HepG2 (cell line): ENCODE data around the gene PCDHGB3. TPM values are rescaled to one million over a fixed set of nuclear protein-coding genes. Genes with fewer than 3 reads are reported as not detected.
A peak's percentile ranks its signal among the peaks of the same experiment; 100 is the strongest.

Source experiments
- ATAC-seq: fragments of 200-7000 bp; cut with Tn5 transposase; 3 replicates; pipeline ENCODE4 v1.9.1; 2020; ENCODE audit warnings: mild to moderate bottlenecking, moderate library complexity
- BruUV-seq: library from RNA; stranded (reverse); fragments of 400-500 nt; replicated peaks from 2 replicates; lab custom pipeline; 2021; lab: Mats Ljungman, UMichigan
- CTCF ChIA-PET: fragments of 300-600 bp; formaldehyde crosslinking; extraction: SDS; loops from one replicate; lab custom pipeline; 2021; ENCODE audit warnings: low total read pairs, inconsistent platforms, low intra/inter-chr PET ratio; lab: Yijun Ruan, JAX
- POLR2A ChIA-PET: fragments of 350-600 bp; sonication (Branson Sonifier 250); formaldehyde crosslinking; loops from one replicate; lab custom pipeline; 2020; ENCODE audit warnings: antibody characterized with exemption, inconsistent platforms; lab: Yijun Ruan, JAX
- DNase-seq: peaks from one replicate; pipeline ENCODE4 v3.0.0-alpha.2; 2015; ENCODE audit warnings: low spot score
- FAIRE-seq: peaks from 3 replicates; lab custom pipeline; 2011; peaks lifted over from hg19 to GRCh38; lab: Jason Lieb, UNC
- H2AFZ ChIP-seq: one replicate; pipeline ENCODE4 v1.6.1; 2011; ENCODE audit warnings: low read length, inconsistent platforms
- H3K27ac ChIP-seq: fragments of 300-600 bp; 3 replicates; pipeline ENCODE4 v1.8.0; 2011; ENCODE audit warnings: mixed run types, mild to moderate bottlenecking, mixed read lengths, low read length, inconsistent platforms; ENCODE audit not compliant: insufficient read depth; ENCODE audit errors: extremely low read length
- H3K27me3 ChIP-seq, 2 experiments: fragments of 200-600 bp in 1 of 2; 2 replicates in 1 of 2; 3 replicates in 1 of 2; pipeline versions ENCODE4 v1.6.0 to v1.8.0; 2011; ENCODE audit warnings: low read length in 2 of 2, mild to moderate bottlenecking in 2 of 2, moderate library complexity in 2 of 2, inconsistent platforms in 1 of 2; ENCODE audit not compliant: insufficient read depth in 2 of 2, control insufficient read depth in 1 of 2
- H3K36me3 ChIP-seq, 2 experiments: fragments of 200-600 bp in 1 of 2; replicated peaks in 1 of 2; 2 replicates in 1 of 2; 3 replicates in 1 of 2; pipeline versions ENCODE4 v1.5.1 to v1.8.0; 2011; ENCODE audit warnings: low read length in 2 of 2, inconsistent platforms in 1 of 2; ENCODE audit not compliant: insufficient read depth in 2 of 2, control insufficient read depth in 1 of 2
- H3K4me1 ChIP-seq: 2 replicates; pipeline ENCODE4 v1.5.1; 2012; ENCODE audit warnings: low read length, inconsistent platforms; ENCODE audit not compliant: insufficient read depth
- H3K4me2 ChIP-seq: 2 replicates; pipeline ENCODE4 v1.6.0; 2011; ENCODE audit warnings: low read depth, low read length, inconsistent platforms
- H3K4me3 ChIP-seq, 3 experiments: fragments of 200-600 bp in 1 of 3; sonication (generic), shearing (Covaris generic) in 1 of 3; replicated peaks in 1 of 3; 2 replicates each; pipeline ENCODE4 v1.5.1; 2011 to 2016; ENCODE audit warnings: low read length in 3 of 3, inconsistent platforms in 2 of 3, low read depth in 2 of 3, mild to moderate bottlenecking in 2 of 3, control low read depth in 1 of 3, mixed read lengths in 1 of 3; ENCODE audit not compliant: insufficient read depth in 1 of 3
- H3K79me2 ChIP-seq: one replicate; pipeline ENCODE4 v1.6.1; 2011; ENCODE audit warnings: low read length, inconsistent platforms; ENCODE audit not compliant: insufficient read depth
- H3K9ac ChIP-seq: 2 replicates; pipeline ENCODE4 v1.6.0; 2011; ENCODE audit warnings: mild to moderate bottlenecking, low read depth, low read length, inconsistent platforms; ENCODE audit not compliant: insufficient read depth
- H3K9me3 ChIP-seq: 2 replicates; pipeline ENCODE4 v1.5.1; 2012; ENCODE audit warnings: mild to moderate bottlenecking, low read length
- H4K20me1 ChIP-seq: 2 replicates; pipeline ENCODE4 v1.6.0; 2011; ENCODE audit warnings: inconsistent platforms, mild to moderate bottlenecking, low read length, moderate library complexity; ENCODE audit not compliant: insufficient read depth
- AKAP8 ChIP-seq: sonication (generic); formaldehyde crosslinking; IDR thresholded peaks from 2 replicates; pipeline ENCODE4 v1.5.1; 2020; ENCODE audit warnings: mild to moderate bottlenecking, missing genetic modification reagents
- ATF3 ChIP-seq: sonication (generic); formaldehyde crosslinking; IDR thresholded peaks from 2 replicates; pipeline ENCODE4 v1.4.0; 2020; ENCODE audit warnings: missing genetic modification reagents
- CTCF ChIP-seq: sonication (generic); formaldehyde crosslinking; IDR thresholded peaks from 2 replicates; pipeline ENCODE4 v1.5.0; 2020; ENCODE audit warnings: mild to moderate bottlenecking, missing genetic modification reagents, moderate library complexity
- E2F2 ChIP-seq: sonication (generic); formaldehyde crosslinking; IDR thresholded peaks from 2 replicates; pipeline ENCODE4 v1.4.0; 2020; ENCODE audit warnings: missing genetic modification reagents, borderline replicate concordance
- HNRNPK ChIP-seq: fragments of 200-400 bp; formaldehyde crosslinking; IDR thresholded peaks from 2 replicates; pipeline ENCODE4 v1.6.1; 2018; ENCODE audit warnings: low read length, low read depth, moderate library complexity, mild to moderate bottlenecking; ENCODE audit not compliant: poor library complexity, severe bottlenecking
- JDP2 ChIP-seq: sonication (generic); formaldehyde crosslinking; IDR thresholded peaks from 2 replicates; pipeline ENCODE4 v1.8.1; 2022; ENCODE audit warnings: missing genetic modification reagents, borderline replicate concordance
- PHF8 ChIP-seq: sonication (generic); formaldehyde crosslinking; IDR thresholded peaks from 2 replicates; pipeline ENCODE4 v1.5.0; 2020; ENCODE audit warnings: missing genetic modification reagents
- STAG1 ChIP-seq: sonication (generic); formaldehyde crosslinking; IDR thresholded peaks from 2 replicates; pipeline ENCODE4 v1.4.0; 2020; ENCODE audit warnings: missing genetic modification reagents
- ZNF121 ChIP-seq: sonication (generic); formaldehyde crosslinking; IDR thresholded peaks from 2 replicates; pipeline ENCODE4 v1.5.0; 2020; ENCODE audit warnings: mild to moderate bottlenecking, missing genetic modification reagents
- ZNF136 ChIP-seq: sonication (generic); formaldehyde crosslinking; IDR thresholded peaks from 2 replicates; pipeline ENCODE4 v1.8.1; 2022; ENCODE audit warnings: low read depth, mild to moderate bottlenecking, moderate library complexity, missing genetic modification reagents
- ZNF441 ChIP-seq: sonication (generic); formaldehyde crosslinking; IDR thresholded peaks from 2 replicates; pipeline ENCODE4 v1.7.0; 2021; ENCODE audit warnings: missing genetic modification reagents, borderline replicate concordance
- ZNF552 ChIP-seq: sonication (generic); formaldehyde crosslinking; IDR thresholded peaks from 2 replicates; pipeline ENCODE4 v1.9.0; 2022; ENCODE audit warnings: missing genetic modification reagents, mild to moderate bottlenecking, borderline replicate concordance
- ZNF616 ChIP-seq: sonication (generic); formaldehyde crosslinking; IDR thresholded peaks from 2 replicates; pipeline ENCODE4 v1.5.0; 2020; ENCODE audit warnings: low read depth, mild to moderate bottlenecking, missing genetic modification reagents
- WGBS: methylation state at CpG from one replicate; pipeline ENCODE4 v1.1.6; 2017; ENCODE audit warnings: low lambda C conversion rate; 5-methylcytosine and 5-hydroxymethylcytosine counted together
- in situ Hi-C: cut with HindIII; loops from 2 replicates; pipeline ENCODE4 v1.10.0; 2017; ENCODE audit warnings: low pct_unique_long_range_greater_than_20kb; ENCODE audit not compliant: extremely low pct_ligation_motif_present
- intact Hi-C: fragments of 100-400 bp; cut with micrococcal nuclease; formaldehyde crosslinking; loops from one replicate; pipeline ENCODE4 v1.10.0; 2022; ENCODE audit not compliant: unreplicated experiment
- polyA plus RNA-seq, 8 experiments: library from polyadenylated mRNA; depleted of rRNA in 3 of 8; stranded (reverse) in 7 of 8; unstranded in 1 of 8; fragments of >200 nt; fragmentation: Illumina TruSeq in 4 of 8; extraction: Trizol in 4 of 8; gene quantifications; 2 replicates each; pipeline versions ENCODE4 v1.2.1 to v1.2.3, GENCODE V29; 2011 to 2016; ENCODE audit warnings: low read depth in 4 of 8, missing spikeins in 1 of 8, mixed read lengths in 1 of 8; ENCODE audit not compliant: insufficient read depth in 1 of 8
- total RNA-seq, 5 experiments: library from RNA; depleted of rRNA; stranded (reverse); fragments of >200 nt; fragmentation: Illumina TruSeq; extraction: Trizol; gene quantifications; 2 replicates each; pipeline ENCODE4 v1.2.3, GENCODE V29; 2016; ENCODE audit warnings: low read depth in 1 of 5
- TF ChIP-seq, protein P1 (sequence below): sonication (generic); formaldehyde crosslinking; IDR thresholded peaks from 2 replicates; pipeline ENCODE4 v1.8.0; 2022; ENCODE audit warnings: mild to moderate bottlenecking, missing genetic modification reagents, moderate library complexity

The PCDHGB3 gene
- total and polyA plus RNA-seq, 2 of the 13 experiments (the other 11 are each of a cell fraction or from before 2014, with no cell fraction given), result 0.40 to 0.44 TPM

GRCh38 chr5:141402553-141403243, 32.7 kb downstream of the PCDHGB3 start, which contains the start of gene PCDHGA9:
TSS of gene PCDHGA9 (plus strand) at chr5:141402778. CDS start at chr5:141402953, 175 bp downstream.
- ATAC-seq (no peak), DNase-seq (no peak)
- CTCF ChIA-PET, result no interaction called here
- Histone ChIP-seq H3K27ac (no peak within 1 kb of the TSS), H3K36me3 (no peaks in the 10 kb centered on the region), H3K4me1 (no peaks in the 10 kb centered on the region), H3K9ac (no peak within 1 kb of the TSS), H2AFZ (no peak within 1 kb of the TSS), H3K4me3 (no peak within 1 kb of the TSS), H3K4me2 (no peak within 1 kb of the TSS)
- in situ Hi-C loops, result no loop called here
- BruUV-seq, result no TSS peak
- POLR2A ChIA-PET, result no interaction called here
- 79% methylated on average over 27 of the region's 27 CpGs for WGBS
- TF ChIP-seq JDP2 (CRISPR knock-in tag) (no peak), CTCF (CRISPR knock-in tag) (peak; percentile 22), ZNF136 (CRISPR knock-in tag) (no peak), STAG1 (CRISPR knock-in tag) (peak; percentile 26; the same call in 1 of the 2 replicates), ZNF441 (no peak)
- TF ChIP-seq, all 625 proteins: peak for 2
- Histone ChIP-seq H3K27me3 (no peaks in the 10 kb centered on the region; a peak in 1 of 5 replicates), H4K20me1 (no peaks in the 10 kb centered on the region), H3K79me2 (no peaks in the 10 kb centered on the region), H3K9me3 (peaks cover 13% of the 10 kb centered on the region; the same call in 1 of the 2 replicates)
- FAIRE-seq, result no peak
- intact Hi-C loops, result no loop called here

DNA sequence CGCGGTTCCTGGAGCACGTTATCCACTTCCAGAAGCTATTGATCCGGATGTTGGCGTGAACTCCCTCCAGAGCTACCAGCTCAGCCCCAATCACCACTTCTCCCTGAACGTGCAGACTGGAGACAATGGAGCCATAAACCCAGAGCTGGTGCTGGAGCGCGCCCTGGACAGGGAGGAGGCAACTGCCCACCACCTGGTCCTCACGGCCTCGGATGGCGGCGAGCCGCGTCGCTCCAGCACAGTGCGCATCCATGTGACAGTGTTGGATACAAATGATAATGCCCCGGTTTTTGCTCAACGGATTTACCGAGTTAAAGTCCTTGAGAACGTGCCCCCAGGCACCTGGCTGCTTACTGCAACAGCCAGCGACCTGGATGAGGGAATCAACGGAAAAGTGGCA, 33.3 kb downstream of the PCDHGB3 start:
- POLR2A ChIA-PET, result no interaction called here
- FAIRE-seq (no peak), DNase-seq (no peak), ATAC-seq (no peak)
- Histone ChIP-seq H3K27me3 (no peaks in the 10 kb centered on the region; a peak in 1 of 5 replicates), H3K9me3 (peaks cover 11% of the 10 kb centered on the region; the same call in 1 of the 2 replicates), H3K4me1 (no peaks in the 10 kb centered on the region), H3K4me2 (no peak overlapping the region), H4K20me1 (no peaks in the 10 kb centered on the region), H3K36me3 (no peaks in the 10 kb centered on the region), H3K4me3 (no peak overlapping the region), H2AFZ (no peak overlapping the region), H3K27ac (no peak overlapping the region), H3K79me2 (no peaks in the 10 kb centered on the region), H3K9ac (no peak overlapping the region)
- intact Hi-C loops (no loop called here), in situ Hi-C loops (no loop called here)
- 65% methylated on average over 22 of the region's 22 CpGs for WGBS
- CTCF ChIA-PET, result no interaction called here
- BruUV-seq, result no TSS peak
- TF ChIP-seq ZNF121 (CRISPR knock-in tag), result no peak
- TF ChIP-seq HNRNPK, result no peak
- TF ChIP-seq E2F2 (CRISPR knock-in tag), result no peak
- TF ChIP-seq ZNF616 (CRISPR knock-in tag), result no peak
- no peak for TF ChIP-seq ZNF552
- TF ChIP-seq, protein P1, sequence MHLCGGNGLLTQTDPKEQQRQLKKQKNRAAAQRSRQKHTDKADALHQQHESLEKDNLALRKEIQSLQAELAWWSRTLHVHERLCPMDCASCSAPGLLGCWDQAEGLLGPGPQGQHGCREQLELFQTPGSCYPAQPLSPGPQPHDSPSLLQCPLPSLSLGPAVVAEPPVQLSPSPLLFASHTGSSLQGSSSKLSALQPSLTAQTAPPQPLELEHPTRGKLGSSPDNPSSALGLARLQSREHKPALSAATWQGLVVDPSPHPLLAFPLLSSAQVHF (CRISPR knock-in tag), result no peak
- no peak for TF ChIP-seq ATF3 (CRISPR knock-in tag)
- no peak for TF ChIP-seq AKAP8 (CRISPR knock-in tag)
- no peak for TF ChIP-seq PHF8 (CRISPR knock-in tag)
